Measurements from ENCODE around the gene PDIK1L. TPM values are rescaled to one million over a fixed set of nuclear protein-coding genes. Genes with fewer than 3 reads are reported as not detected.
"Not testable (repeated sequence)": the region's sequence is repeated elsewhere in the genome, so short reads cannot be mapped to it uniquely, and the experiment has no call there.

PDIK1L gene
- total and polyA plus RNA-seq, 7 donors, result 1.4 to 7.0 (median 4.7) TPM

GRCh38 chr1:26096471-26096870 is 15.2 kb upstream of the PDIK1L start:
- H3K36me3 ChIP-seq (ENCODE audit: insufficient read depth in 1 of 2, low read depth in 1 of 2), result no peaks in the 10 kb centered on the region
- H3K27ac ChIP-seq, result no peak overlapping the region
- H3K4me1 ChIP-seq, result peaks cover 19% of the 10 kb centered on the region
- H3K9me3 ChIP-seq, result no peaks in the 10 kb centered on the region
- intact Hi-C loops (cut with DNase I), result loop anchor here in 1 of 2 donors (5.0 kb wide), 1 partner anchor 59 kb away; no protein-coding TSS in a partner anchor
- no peak for DNase-seq
- TF ChIP-seq CTCF (IDR thresholded peaks at IDR 0.05), result no peak
- H3K4me3 ChIP-seq, result no peak overlapping the region
- 87 to 95% (median 89%) methylated on average over 2 of the region's 2 CpGs for WGBS, 3 donors
- ATAC-seq, result no peak
- H3K27me3 ChIP-seq (ENCODE audit: insufficient read depth in 3 of 3, low read length in 2 of 3), result no peaks in the 10 kb centered on the region

DNA sequence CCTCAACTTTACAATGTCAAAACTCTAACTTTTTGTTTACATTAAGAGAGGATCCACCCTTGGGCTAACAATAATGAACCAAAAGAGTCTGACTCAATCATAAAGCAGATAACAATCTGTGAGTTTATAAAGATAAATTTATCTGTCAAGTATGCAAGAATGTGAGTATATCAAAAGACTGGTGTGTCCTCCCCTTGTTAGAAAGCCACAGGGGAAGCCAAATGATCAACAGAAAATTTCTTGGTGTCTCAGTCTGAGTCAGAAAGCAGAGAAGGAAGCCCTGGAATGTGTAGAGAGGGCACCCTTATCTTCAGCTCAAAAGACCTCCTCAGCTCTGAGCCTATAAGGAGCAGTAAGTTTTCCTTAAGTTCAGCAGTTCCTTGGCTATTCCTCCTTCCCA is 13.9 kb upstream of the PDIK1L start:
- intact Hi-C loops (cut with DNase I), result loop anchor here in 1 of 2 donors (5.0 kb wide), 1 partner anchor 60 kb away; no protein-coding TSS in a partner anchor
- H3K36me3 ChIP-seq (ENCODE audit: insufficient read depth in 1 of 2, low read depth in 1 of 2), result no peaks in the 10 kb centered on the region
- ATAC-seq (no peak), DNase-seq (no peak)
- H3K4me3 ChIP-seq, result no peak overlapping the region
- H3K27me3 ChIP-seq (ENCODE audit: insufficient read depth in 3 of 3, low read length in 2 of 3), result no peaks in the 10 kb centered on the region
- H3K27ac ChIP-seq, result no peak overlapping the region
- no peak for TF ChIP-seq CTCF (IDR thresholded peaks at IDR 0.05)
- H3K9me3 ChIP-seq, result no peaks in the 10 kb centered on the region
- H3K4me1 ChIP-seq, result peaks cover 19% of the 10 kb centered on the region

- WGBS, 3 donors, result 93 to 99% (median 98%) methylated on average over 4 of the region's 4 CpGs
- DNase-seq (no peak), ATAC-seq (no peak)
- no peak overlapping the region for H3K27ac ChIP-seq
- intact Hi-C loops (cut with DNase I), result loop anchor here in 1 of 2 donors (5.0 kb wide), 1 partner anchor 61 kb away; no protein-coding TSS in a partner anchor
- TF ChIP-seq CTCF (IDR thresholded peaks at IDR 0.05), result no peak
- H3K36me3 ChIP-seq (ENCODE audit: insufficient read depth in 1 of 2, low read depth in 1 of 2), result no peaks in the 10 kb centered on the region
- no peak overlapping the region for H3K4me3 ChIP-seq
- H3K27me3 ChIP-seq (ENCODE audit: insufficient read depth in 3 of 3, low read length in 2 of 3), result no peaks in the 10 kb centered on the region
- peaks cover 17% of the 10 kb centered on the region for H3K4me1 ChIP-seq
- H3K9me3 ChIP-seq, result no peaks in the 10 kb centered on the region
Measured at GRCh38 chr1:26098602-26099001, 13.0 kb upstream of the PDIK1L start.

- DNase-seq (no peak), ATAC-seq (no peak)
- intact Hi-C loops (cut with DNase I), result loop anchor here (5.0 to 10.0 kb wide), 2 partner anchors 62 to 225 kb away; no protein-coding TSS in a partner anchor
- no peak for TF ChIP-seq CTCF (IDR thresholded peaks at IDR 0.05)
- H3K9me3 ChIP-seq, result no peaks in the 10 kb centered on the region
- H3K36me3 ChIP-seq (ENCODE audit: insufficient read depth in 1 of 2, low read depth in 1 of 2), result no peaks in the 10 kb centered on the region
- no peaks in the 10 kb centered on the region for H3K27me3 ChIP-seq (ENCODE audit: insufficient read depth in 3 of 3, low read length in 2 of 3)
- 91 to 96% (median 94%) methylated on average over 3 of the region's 3 CpGs for WGBS, 3 donors
- no peak overlapping the region for H3K4me3 ChIP-seq
- no peak overlapping the region for H3K27ac ChIP-seq
- H3K4me1 ChIP-seq, result peaks cover 15% of the 10 kb centered on the region
Measured at GRCh38 chr1:26099780-26100179, 11.8 kb upstream of the PDIK1L start.

DNA sequence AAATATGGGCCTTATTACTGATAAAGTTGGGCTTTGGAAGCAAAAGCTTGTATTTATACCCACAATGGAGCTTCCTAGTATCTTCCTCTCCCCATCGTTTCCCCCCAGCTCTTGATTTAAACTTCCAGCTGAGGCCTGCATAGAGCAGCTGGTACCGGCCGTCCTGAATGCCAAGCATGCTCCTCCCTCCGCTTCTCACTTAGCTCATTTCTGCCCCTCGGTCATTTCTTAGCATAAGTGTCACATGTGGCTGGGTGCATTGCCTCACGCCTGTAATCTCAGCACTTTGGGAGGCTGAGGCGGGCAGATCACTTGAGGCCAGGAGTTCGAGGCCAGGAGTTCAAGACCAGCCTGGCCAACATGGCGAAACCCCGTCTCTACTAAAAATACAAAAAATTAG is 11.4 kb upstream of the PDIK1L start:
- ATAC-seq, result peak; percentile 49 to 88 (median 68)
- H3K27ac ChIP-seq, result not testable (repeated sequence)

More for the DNA sequence above, 11.4 kb upstream of the PDIK1L start:
- peaks cover 12% of the 10 kb centered on the region for H3K4me1 ChIP-seq
- not testable (repeated sequence) for H3K27me3 ChIP-seq (ENCODE audit: insufficient read depth in 3 of 3, low read length in 2 of 3); H3K4me3 ChIP-seq; H3K9me3 ChIP-seq; DNase-seq; H3K36me3 ChIP-seq (ENCODE audit: insufficient read depth in 1 of 2, low read depth in 1 of 2)
- intact Hi-C loops (cut with DNase I), result loop anchor here in 1 of 2 donors (10.0 kb wide), 1 partner anchor 225 kb away; no protein-coding TSS in a partner anchor
- 45 to 61% (median 48%) methylated on average over 10 of the region's 10 CpGs for WGBS, 3 donors
